Hippocampal formation (tissue), 2 donors: ENCODE results near the gene GALNT13.

Experiments
- DNase-seq, 2 donors: peaks; one replicate each; lab custom pipeline; 2025; lab: John Stamatoyannopoulos, UW

GALNT13 gene

DNA sequence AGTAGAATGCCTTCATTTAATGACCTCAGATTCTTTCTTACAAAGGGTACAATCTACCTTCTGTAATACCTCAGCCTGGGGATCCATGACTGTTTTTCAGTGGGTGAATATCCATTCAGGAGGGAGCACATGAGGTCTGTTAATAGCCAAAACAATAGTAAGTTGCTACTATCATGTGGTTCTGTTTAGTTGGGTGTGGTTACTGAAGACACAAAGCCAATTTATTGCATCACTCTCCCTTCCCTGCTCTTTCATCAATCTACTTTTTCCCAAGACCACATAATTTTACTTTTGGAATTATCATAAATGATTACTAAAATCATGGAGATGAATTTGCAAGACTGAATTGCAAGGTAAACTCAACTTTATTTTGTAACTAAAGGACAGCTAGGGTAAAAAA, 254.2 kb downstream of the GALNT13 start:
- DNase-seq, result no peak

DNA sequence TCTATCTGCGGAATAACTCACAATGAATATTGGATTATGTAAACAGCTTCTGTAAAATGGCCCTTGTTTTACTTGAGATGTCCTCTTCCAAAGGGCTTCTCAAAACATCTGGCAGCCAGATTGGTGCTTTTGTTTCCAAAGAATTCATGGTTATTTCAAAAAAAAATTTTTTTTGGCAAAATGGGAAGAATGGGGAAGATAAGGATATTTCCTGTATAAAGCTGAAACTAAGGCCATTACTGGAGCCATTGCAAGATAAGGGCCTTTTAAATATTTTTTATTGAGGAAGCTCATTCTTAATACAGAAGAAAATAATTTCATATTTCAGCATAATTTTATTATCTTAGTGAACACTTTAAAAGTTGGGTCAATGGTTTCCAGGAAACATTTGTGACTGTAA, 259.1 kb downstream of the GALNT13 start:
- DNase-seq, result no peak

DNA sequence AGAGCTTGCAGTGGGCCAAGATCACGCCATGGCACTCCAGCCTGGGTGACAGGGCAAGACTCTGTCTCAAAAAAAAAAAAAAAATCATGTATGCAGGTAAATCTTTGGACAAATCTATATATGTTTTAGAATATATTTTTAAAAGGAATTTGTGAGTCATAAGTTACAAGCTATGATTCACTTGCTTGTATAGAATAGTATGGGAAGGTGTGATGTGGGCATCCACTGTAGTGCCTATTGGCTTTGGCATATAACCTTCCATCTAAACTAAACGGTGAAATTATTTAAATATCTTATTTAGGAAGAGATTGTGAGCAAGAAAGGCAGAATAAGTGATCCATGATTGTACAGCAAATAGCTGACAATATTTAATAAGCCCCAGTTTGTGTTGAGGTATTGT, 261.1 kb downstream of the GALNT13 start:
- no peak for DNase-seq

DNA sequence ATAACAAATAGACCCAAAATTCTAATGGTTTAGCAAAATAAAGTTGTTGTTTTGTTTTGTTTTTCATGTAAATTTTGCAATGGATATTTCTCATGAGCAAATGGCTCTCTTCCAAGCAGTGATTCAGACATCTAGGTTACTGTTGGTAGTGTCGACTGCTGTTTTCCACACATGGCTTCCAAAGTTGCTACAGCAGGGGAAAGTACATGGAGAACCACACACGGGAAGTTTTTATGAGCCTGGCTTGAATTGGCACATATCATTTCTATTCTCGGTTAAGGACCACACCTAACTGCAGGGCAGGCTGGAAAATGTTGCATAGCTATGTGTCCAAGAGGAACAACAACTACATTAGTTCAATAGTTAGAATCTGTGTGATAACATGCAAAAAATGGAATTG, 262.1 kb downstream of the GALNT13 start:
- DNase-seq, result no peak

DNA sequence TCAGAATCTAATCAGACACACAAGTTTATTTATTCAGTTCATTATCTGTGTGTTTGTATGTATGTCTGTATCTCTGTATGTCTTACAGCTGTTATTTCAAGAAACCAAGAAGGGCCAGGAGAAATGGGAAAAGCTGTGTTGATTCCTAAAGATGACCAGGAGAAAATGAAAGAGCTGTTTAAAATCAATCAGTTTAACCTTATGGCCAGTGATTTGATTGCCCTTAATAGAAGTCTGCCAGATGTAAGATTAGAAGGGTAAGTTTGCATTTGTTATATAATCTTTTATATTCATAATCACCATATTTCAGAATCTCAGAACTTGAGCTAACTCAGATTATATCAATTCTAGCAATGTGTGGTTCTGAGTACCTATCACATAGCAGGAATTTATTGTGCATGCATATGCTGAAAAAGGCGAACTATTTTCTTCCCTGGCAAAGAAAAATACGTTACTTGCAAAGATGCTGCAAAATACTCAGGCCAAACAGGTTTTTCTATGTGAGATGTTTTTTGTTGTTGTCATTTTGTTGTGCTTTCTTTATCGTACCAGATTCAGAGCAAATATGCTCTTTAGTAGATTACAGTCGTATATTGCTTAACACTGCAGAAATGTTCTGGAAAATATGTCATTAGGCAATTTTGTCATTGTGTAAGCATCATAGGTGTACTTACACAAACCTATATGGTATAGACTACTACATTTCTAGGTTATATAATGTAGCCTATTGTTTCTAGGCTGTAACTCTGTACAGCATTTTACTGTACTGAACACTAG, 268.7 kb downstream of the GALNT13 start:
- DNase-seq, result no peak

DNA sequence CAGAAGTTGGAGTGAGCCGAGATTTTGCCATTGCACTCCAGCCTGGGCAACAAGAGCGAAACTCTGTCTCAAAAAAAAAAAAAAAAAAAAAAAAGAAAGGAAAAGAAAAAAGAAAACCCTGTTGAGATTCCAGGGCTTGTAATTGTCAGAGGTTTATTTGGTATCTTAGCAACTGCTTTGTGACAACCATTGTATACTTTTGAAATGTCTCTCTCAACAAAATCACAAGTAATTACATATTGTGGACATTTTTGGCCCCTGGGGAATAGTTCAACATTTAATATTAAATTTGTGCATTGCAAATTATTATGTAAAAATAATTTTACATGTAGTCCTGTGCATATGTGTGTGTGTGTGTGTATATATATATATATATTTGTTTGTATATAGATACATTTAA, 270.8 kb downstream of the GALNT13 start:
- no peak for DNase-seq

DNA sequence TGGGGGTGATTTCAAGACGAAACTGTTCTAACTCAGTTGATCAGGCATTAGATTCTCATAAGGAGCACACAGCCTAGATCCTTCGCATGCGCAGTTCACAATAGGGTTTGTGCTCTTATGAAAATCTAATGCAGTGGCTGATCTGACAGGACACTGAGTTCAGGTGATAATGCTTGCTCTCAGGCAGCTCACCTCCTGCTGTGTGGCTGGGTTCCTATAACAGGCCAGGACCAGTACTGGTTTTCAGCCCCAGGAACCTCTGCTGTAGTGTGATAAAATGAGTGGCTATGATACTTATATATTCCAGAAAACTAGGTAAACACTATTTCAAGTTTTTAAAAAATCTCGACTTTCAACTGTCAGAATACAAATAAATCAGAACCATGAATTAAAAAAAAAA, 271.4 kb downstream of the GALNT13 start:
- DNase-seq, result no peak

DNA sequence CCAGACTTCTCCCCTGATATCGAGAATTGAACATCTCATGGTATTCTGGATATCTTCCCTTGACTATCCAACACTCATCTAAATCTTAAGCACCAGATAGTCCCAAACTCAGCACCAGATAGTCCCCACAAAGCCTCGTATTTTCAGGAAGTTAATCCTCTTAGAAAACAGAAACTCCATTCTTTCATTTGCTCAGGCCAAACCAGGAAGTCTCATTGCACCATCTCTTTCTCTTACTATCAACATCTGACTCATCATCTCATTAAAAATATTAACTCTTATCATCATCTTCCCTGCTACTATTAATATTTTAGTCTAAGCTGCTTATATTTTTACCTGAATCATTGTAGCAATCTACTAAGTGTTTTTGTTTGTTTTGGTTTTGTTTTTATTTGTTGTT, 286.4 kb downstream of the GALNT13 start:
- no peak for DNase-seq

DNA sequence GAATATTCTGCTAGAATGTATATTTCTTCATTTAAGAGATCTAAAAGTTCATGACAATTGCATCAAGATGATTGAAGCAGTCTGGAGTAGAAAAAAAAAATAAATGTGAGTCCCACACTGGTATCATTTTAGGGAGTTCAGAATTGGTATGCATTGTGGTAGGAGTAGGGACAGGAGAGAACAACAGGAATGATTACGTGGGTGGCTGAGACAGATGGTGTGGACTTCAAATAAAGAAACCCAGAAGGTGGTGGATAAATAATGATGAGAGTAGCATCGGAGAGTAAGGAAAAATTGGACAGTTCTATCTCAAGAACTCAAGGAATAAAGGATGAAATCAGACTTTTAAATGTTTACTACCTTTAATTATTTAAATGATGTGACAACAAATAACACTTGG, 289.6 kb downstream of the GALNT13 start:
- peak in 1 of 2 donors; percentile 22 for DNase-seq

DNA sequence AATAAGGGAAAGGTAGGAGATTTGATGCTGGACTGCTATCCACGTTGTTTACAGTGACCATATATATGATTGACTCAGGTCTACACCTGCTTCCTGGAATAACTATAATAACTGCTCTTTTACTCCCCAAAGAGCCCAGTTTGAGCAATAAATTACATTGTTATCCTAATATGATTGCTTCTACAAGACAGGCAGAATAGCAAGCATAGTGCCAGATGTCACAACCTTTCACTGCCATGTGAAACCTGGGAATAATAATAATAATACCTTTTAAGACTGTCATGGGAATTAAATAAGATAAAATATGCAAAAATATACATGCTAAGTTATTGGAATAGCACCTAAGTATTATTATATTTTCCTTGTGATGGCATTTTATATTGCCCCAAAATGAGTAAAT, 298.7 kb downstream of the GALNT13 start:
- no peak for DNase-seq

DNA sequence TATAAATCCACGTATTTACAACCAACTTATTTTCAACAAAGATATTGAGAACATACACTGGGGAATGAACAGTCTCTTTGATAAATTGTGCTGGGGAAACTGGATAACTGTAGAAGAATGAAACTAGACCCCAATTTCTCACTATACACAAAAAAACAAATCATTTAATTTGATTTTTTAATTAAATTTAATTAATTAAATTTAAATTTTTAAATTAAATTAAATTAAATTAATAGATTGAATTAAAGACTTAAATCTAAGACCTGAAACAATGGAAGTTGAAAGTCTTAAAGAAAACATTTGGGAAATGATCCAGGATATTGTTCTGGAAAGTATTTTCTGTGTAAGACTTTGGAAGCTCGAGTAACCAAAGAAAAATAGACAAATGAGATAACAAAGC, 301.4 kb downstream of the GALNT13 start:
- DNase-seq, result no peak

DNA sequence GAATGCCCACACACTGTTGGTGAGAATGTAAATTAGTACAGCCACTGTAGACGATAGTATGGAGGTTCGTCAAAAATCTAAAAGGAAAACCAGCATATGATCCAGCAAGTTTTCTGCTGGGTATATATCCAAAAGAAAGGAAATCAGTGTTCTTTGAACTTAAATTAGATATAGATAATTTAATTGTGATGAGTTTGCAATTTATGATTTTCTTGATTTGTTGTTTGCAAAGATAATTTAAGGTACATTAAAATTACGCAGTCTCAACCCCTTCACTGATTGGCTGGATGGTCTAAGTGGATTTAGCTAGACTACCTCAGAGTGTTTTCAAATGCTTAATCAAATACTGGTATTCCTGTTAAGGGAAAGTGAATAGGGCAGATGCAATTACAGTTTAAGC, 302.2 kb downstream of the GALNT13 start:
- no peak for DNase-seq

DNA sequence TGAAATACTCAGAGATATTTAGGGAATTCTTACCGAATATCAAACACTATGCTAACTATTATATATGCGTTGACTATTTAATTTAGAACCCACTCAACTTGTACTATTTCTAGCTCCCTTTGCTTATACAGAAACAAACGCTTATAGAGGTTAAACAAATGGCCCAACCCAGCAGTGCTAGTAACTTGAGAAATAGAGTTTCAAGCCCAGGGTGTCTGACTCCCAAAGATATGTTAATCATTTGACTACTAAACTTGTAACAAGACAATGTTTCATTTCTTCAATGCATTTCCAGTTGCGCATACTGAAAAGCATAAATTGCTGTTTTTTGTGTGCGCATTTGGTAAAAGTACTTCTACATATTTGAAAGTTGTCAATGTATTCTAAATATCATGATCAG, 310.3 kb downstream of the GALNT13 start:
- DNase-seq, result no peak

DNA sequence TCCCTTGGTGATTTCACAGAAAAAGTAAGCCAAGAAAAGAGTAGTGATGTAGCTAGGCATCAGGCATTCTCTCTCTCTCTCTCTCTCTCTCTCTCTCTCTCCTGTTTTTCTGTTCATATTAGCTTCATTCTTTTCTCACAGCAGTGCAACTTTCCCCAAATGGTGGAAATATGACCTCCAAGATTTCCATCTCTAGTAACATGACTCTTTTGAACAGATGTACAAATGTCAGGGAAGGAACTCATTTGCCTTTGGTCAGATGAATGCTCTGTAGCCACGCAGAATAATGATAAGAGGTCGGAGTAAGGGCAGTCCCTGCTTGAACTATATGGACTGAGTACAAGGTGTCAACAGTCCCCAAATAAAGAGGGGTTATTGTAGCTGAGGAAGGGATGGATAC, 316.2 kb downstream of the GALNT13 start:
- DNase-seq, result no peak

DNA sequence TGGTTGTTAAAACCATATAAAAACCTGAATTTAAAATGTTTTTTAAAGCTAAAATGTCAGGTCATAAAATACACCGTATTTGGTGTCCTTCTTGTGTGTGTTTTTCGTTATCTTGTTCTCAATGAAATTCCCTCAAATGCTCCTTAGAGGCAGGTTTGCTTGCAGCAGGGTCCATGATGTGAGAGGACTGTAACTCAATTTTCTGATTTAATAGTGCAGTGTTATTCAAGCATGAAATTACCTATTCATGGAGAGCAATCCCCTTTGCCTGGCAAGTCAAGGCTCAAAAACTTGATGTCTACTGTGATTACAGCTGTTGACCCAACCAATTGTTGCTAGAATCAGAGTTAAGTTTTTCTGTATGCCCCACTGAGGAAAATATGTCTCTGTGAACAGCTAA, 318.2 kb downstream of the GALNT13 start:
- DNase-seq, result no peak

DNA sequence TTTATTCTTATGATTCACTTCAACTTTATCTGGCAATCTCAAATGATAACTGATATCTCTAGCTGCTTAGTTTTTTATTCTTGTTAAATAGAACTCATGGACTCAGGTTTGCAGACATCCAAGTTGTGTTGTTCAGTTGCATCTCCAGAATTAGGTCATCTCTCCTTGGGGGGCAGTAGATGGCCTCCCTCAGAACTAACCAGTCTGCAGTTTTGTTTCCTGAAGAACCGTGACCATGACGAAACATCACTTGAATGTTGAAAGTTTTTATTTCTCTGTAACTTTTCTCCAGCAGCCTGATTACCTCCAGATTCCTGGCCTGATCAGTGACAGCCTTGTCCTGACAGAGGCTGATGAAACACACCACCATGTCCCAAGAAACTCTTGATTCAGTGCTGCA, 321.5 kb downstream of the GALNT13 start:
- no peak for DNase-seq

DNA sequence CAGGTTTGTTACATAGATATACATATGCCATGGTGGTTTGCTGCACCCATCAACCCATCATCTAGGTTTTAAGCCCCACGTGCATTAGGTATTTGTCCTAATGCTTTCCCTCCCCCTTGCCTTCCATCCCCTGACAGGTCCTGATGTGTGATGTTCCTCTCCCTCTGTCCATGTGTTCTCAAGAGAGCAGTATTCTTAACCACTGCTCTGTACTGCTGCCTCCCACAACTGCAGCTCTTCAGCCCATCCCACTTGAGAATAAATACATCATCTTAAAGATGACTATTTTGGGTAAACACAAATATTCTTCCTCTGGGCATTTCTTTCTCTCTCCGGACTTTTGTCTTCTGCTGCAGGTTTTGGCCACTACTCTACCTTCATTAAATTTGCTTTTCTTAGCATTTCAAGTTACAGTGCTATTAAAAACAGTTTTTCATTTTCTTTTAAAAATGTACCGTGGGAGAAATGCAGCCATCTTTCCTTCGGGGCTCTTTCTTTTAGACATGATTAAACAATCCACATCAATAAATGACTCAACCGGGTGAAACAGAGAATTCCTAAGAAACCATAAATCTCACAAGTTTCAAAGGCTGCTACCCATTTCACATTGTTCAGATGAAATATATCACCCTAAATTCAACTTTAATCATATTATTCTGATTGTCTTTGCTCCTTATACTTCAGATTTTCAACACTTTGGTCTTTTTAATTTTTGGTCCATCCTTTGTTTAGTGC, 323.4 kb downstream of the GALNT13 start:
- DNase-seq, result no peak

DNA sequence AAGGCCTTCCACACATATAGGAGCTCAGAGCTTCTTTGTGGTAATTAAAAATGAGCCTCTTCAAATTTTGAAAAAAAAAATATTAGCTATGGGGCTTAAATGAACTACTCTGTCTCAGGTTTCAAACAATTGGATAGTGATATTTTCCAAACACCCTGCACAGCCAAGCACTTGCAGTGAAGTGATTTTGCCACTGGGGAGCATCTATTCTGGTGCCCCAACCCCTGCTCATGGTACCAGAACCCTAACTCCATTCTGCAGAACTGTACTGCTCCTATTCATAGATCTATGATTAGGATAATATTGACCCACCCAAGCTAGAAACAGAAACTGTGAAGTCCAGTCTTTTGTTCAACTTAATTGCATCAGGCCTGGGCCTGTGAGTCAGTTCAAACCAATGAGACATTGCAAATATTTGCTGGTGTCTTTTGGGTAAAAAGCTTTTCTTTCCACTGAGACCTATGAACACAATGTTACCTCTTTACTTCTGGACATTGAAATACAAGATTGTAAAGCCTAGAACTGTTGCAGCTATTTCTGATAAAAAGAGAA, 324.0 kb downstream of the GALNT13 start:
- DNase-seq, result no peak

DNA sequence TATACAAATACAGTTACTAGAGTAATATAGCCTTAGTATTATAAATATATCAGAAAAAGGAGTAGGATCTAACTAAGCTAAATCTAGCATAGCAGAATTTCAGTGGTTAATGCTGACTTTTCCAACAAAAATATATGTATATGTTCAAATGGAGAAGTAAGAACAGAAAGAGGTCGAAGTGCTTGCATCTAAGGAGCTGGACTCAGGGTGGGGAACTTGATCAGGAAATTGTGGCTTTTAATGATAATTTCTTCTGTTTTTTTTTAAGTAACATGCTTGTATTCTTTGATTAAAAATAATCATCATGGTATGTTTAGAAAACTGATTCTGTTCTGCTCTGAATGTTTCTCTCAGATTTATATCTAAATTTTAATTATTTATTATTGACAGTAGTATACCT, 327.1 kb downstream of the GALNT13 start:
- no peak for DNase-seq

DNA sequence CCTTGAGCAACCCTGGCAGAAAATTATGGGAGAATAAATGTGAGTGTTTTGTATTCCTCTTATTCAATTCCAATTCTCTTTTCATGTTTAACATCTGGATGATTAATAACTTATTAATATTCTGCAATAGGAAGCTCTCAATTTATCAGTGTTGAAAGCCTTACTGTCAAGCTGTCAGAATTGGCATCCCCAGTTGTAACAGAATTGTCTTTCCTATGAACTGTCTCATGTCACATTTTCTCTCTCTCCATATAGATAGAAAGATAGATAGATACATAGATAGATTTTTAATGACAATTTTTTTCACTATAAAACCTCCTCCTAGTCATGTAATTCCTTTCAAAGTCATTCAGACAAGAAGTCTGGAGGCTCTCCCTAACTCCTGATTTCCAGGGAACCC, 331.5 kb downstream of the GALNT13 start:
- no peak for DNase-seq

DNA sequence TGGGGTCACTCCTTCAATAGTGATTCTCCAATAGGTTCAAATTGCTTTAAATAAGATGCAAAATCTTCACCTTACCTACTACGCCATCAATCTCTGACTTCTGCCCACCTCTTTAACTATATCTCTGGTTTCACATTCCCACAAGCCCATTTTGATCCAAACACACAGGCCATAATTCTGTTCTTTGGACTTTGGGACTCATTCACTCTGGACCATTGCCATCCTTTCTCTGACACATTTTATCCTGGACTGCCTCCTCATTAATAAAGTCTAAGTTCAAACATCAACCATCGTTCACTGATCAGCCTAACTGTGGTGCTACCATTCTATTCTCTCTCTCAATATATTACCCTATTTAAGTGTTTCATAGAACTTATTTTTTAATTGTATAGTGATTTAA, 332.2 kb downstream of the GALNT13 start:
- DNase-seq, result no peak

DNA sequence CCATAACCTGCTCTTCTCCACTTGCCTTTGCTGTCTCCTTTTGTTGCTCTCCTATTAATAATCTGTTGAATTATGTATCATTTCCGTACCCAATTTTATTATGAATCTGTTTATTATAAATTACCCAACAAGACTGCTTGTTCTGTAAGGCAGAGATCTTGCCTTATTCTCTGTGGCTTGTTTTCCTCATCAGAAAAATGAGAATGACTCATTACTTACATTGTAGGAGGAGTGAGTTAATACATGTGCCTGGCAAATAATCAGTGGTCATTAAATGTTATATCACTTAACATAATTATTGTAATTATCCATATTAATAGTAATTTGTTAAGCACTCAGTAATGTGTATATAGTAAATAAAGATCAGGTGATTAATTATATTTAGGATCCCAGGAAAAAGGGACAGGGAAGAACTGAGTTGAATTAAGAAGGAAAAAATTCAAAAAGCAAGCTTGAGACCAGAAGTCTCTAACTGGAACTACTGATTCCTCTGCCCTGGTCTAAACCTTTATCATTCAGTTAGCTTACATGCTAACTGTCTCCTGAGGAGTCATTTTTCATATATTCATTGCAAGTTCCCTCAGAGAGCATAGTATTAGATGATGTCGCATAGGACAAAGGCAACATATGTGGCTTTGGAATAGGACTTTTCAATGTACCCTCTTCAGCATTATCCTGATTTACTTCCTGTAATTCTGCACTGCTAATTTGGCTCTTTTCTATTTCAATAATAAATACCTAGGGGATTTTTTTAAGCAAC, 335.7 kb downstream of the GALNT13 start:
- DNase-seq, result no peak

DNA sequence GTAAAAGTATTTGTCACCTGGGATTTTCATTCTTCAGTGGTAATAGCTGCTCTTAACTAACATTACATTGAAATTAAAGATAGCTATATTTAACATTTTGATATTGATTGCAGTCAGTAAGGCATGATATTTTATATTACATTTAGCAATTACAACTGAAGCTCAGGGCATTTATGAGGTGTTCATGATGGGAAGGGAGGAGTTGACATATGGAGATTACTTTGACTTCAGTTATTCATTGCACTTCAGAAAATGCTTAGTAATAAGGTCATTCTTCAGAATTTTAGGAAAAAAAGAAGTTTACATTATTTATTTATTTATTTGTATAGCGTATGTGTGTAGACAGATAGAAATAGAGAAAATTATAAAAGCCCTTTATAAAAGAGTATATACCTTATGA, 352.0 kb downstream of the GALNT13 start:
- no peak for DNase-seq
